ENCODE data around the gene ZFYVE19.

ZFYVE19 gene

GRCh38 chr15:40807028-40807887 is at the start of gene ZFYVE19, which contains the start of gene DNAJC17:
Gene ZFYVE19 (plus strand): TSS chr15:40807089. CDS start chr15:40807590, 501 bp downstream.
Gene DNAJC17 (minus strand): TSS chr15:40807473. CDS start chr15:40807446, 27 bp downstream.
- peak; percentile 96 for DNase-seq (ENCODE audit: low spot score)

- DNase-seq (ENCODE audit: low spot score) = no peak
Observed at GRCh38 chr15:40759961-40760360, 46.9 kb upstream of the ZFYVE19 start.

GRCh38 chr15:40762919-40763800 is 43.7 kb upstream of the ZFYVE19 start:
- DNase-seq (ENCODE audit: low spot score) = no peak

GRCh38 chr15:40763801-40764628 is 42.9 kb upstream of the ZFYVE19 start, which contains the start of gene GCHFR:
Gene GCHFR (plus strand): TSS chr15:40764068. CDS start chr15:40764181, 113 bp downstream.
- peak; percentile 52 for DNase-seq (ENCODE audit: low spot score)

GRCh38 chr15:40764629-40765103 is 42.2 kb upstream of the ZFYVE19 start:
- DNase-seq (ENCODE audit: low spot score) = no peak

GRCh38 chr15:40766194-40766815 is 40.6 kb upstream of the ZFYVE19 start:
- DNase-seq (ENCODE audit: low spot score) = peak; percentile 18

- no peak for DNase-seq (ENCODE audit: low spot score)
Observed at GRCh38 chr15:40766906-40767837, 39.7 kb upstream of the ZFYVE19 start.

GRCh38 chr15:40767838-40768500 is 38.9 kb upstream of the ZFYVE19 start:
- no peak for DNase-seq (ENCODE audit: low spot score)

GRCh38 chr15:40768521-40769273 is 38.2 kb upstream of the ZFYVE19 start:
- DNase-seq (ENCODE audit: low spot score) = no peak

GRCh38 chr15:40769274-40770146 is 37.4 kb upstream of the ZFYVE19 start, which contains the start of gene C15orf62:
Gene C15orf62 (plus strand): TSS chr15:40769980. CDS start chr15:40770496, 516 bp downstream.
- DNase-seq (ENCODE audit: low spot score) = peak; percentile 65

- peak; percentile 53 for DNase-seq (ENCODE audit: low spot score)
Observed at GRCh38 chr15:40770147-40770721, 36.7 kb upstream of the ZFYVE19 start.

- DNase-seq (ENCODE audit: low spot score) = no peak
Observed at GRCh38 chr15:40771242-40771641, 35.6 kb upstream of the ZFYVE19 start.

- DNase-seq (ENCODE audit: low spot score) = no peak
Observed at GRCh38 chr15:40772014-40772413, 34.9 kb upstream of the ZFYVE19 start.

- DNase-seq (ENCODE audit: low spot score) = no peak
Observed at GRCh38 chr15:40773496-40773895, 33.4 kb upstream of the ZFYVE19 start.

- no peak for DNase-seq (ENCODE audit: low spot score)
Observed at GRCh38 chr15:40773902-40774301, 33.0 kb upstream of the ZFYVE19 start.

- DNase-seq (ENCODE audit: low spot score) = no peak
Observed at GRCh38 chr15:40775007-40775406, 31.9 kb upstream of the ZFYVE19 start.

Measured in D341Med (cell line).